Measurements from ENCODE around the gene CFL2.

CFL2 gene

DNA sequence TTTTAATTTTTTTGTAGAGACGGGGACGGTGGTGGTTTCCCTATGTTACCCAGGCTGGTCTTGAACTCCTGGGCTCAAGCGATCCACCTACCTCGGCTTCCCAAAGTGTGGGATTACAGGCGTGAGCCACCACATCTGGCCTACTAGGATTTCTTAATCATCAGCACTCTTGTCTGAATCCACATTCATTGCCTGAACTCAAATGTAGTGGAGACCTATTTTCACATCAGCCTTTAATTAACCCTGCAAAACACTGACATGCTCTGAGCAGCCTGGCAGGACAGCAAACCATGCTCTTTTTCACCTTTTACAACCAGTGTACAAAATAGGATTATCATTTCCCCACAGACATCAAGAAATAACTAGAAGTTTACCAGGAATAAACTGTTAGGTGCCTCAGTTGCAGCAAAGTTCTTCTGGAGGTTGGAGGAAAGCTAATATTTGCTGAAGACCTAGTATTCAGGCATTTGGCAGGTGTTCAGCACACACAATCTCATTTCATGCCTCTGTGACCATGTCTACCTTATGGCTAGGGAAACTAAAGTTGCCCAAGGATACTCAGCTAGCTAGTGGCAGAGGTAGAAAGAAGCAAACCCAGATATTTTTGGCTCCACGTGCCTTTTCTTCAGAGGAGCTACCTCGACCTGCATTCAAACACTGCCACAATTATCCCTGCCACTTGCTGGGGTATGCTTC is 37.7 kb downstream of the CFL2 start:
- no peak for DNase-seq (ENCODE audit: low read depth in 2 of 3, low spot score in 2 of 3)

- DNase-seq (ENCODE audit: low read depth in 2 of 3, low spot score in 2 of 3): no peak
Measured at GRCh38 chr14:34673702-34674101, 40.7 kb downstream of the CFL2 start.

- no peak for DNase-seq (ENCODE audit: low read depth in 2 of 3, low spot score in 2 of 3)
Measured at GRCh38 chr14:34671716-34672115, 42.7 kb downstream of the CFL2 start.

GRCh38 chr14:34668111-34668510 is 46.3 kb downstream of the CFL2 start:
- DNase-seq (ENCODE audit: low read depth in 2 of 3, low spot score in 2 of 3): no peak

DNA sequence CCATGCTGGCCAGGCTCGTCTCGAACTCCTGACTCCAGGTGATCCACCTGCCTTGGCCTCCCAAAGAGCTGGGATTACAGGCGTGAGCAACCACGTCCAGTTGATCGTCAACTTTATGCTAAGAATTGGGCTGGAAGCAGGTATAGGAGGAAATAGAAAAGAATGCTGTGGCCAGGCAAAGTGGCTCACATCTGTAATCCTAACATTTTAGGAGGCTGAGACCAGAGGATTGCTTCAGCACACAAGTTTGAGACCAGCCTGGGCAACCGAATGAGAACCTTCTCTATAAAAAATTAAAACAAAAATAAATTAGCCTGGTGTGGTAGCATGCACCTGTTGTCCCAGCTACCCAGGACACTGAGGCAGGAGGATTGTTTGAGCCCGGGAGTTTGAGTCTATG is 47.4 kb downstream of the CFL2 start:
- DNase-seq (ENCODE audit: low read depth in 2 of 3, low spot score in 2 of 3): no peak

- no peak for DNase-seq (ENCODE audit: low read depth in 2 of 3, low spot score in 2 of 3)
Measured at GRCh38 chr14:34665785-34666435, 48.5 kb downstream of the CFL2 start.

DNA sequence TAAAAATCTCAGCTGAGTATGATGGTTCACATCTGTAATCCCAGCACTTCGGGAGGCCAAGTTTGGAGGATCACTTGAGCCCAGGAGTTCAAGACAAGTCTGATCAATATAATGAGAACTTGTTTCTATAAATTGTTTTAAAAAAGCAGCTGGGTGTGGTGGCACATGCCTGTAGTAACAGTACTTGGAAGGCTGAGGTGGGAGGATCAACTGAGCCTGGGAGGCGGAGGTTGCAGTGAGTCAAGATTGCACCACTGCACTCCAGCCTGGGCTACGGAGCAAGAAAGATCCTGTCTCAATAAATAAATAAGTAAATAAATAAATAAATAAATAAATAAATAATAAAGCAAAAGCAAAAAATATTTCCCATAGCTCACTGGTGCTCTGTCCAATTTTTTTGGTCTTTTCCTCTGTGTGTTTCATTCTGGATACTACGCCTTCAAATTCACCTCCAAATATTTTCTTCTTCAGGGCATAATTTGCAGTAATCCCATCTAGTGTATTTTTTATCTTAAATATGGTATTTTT is 51.8 kb downstream of the CFL2 start:
- no peak for DNase-seq (ENCODE audit: low read depth in 2 of 3, low spot score in 2 of 3)

DNA sequence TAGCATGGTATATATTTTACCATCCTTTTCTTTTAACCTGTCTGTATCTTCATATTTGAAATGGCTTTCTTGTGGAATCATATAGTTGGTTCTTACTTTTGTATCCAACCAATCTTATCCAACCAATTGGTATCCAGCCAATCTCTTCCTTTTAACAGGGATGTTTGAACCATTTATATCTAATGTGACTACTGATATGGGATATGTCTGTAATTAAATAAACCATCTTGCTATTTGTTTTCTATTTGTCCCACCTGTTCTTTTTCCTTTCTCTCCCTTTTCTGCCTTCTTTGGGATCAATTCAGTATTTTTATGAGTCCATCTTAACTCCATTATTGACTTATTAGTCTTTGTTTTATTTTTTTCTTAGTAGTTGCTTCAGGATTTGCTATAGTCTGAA is 53.6 kb downstream of the CFL2 start:
- no peak for DNase-seq (ENCODE audit: low read depth in 2 of 3, low spot score in 2 of 3)

Measured in activated CD8-positive, alpha-beta memory T cell treated with anti-CD3 and anti-CD28 coated beads for 48 hours (primary cell).